HT-29 (cell line): Measurements from ENCODE around the gene OR4C13. TPM values are rescaled to one million over a fixed set of nuclear protein-coding genes. Genes with fewer than 3 reads are reported as not detected.
"Not testable (repeated sequence)": the region's sequence is repeated elsewhere in the genome, so short reads cannot be mapped to it uniquely, and the experiment has no call there.

Experiments used
- DNase-seq: peaks from one replicate; pipeline ENCODE4 v3.0.0-alpha.2; 2015; ENCODE audit warnings: low spot score
- total RNA-seq: library from RNA; depleted of rRNA; stranded (reverse); fragments of >200 nt; shearing (Covaris generic); gene quantifications from 2 replicates; pipeline ENCODE4 v1.2.3, GENCODE V29; 2014; rRNA removed

OR4C13 gene
- not detected in 2 replicates for total RNA-seq

- DNase-seq = no peak
Measured at GRCh38 chr11:49952091-49952490, at the start of gene OR4C13. Gene OR4C13, plus strand, starts transcription at chr11:49952391. Its CDS starts 32 bp downstream, at chr11:49952423.

- not testable (repeated sequence) for DNase-seq
Measured at GRCh38 chr11:49911516-49911915, 40.7 kb upstream of the OR4C13 start.

DNA sequence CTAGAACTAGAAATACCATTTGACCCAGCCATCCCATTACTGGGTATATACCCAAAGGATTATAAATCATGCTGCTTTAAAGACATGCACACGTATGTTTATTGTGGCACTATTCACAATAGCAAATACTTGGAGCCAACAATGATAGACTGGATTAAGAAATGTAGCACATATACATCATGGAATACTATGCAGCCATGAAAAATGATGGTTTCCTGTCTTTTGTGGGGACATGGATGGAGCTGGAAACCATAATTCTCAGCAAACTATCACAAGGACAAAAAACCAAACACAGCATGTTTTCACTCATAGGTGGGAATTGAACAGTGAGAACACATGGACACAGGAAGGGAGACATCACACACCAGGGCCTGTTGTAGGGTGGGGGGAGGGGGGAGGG lies 3.5 kb upstream of the OR4C13 start:
- not testable (repeated sequence) for DNase-seq

- not testable (repeated sequence) for DNase-seq
Measured at GRCh38 chr11:49973439-49973838, 21.2 kb downstream of the OR4C13 start.

- DNase-seq = not testable (repeated sequence)
Measured at GRCh38 chr11:49982435-49982834, 30.2 kb downstream of the OR4C13 start, which contains the start of gene OR4C12. Gene OR4C12, minus strand, starts transcription at chr11:49982535. Its CDS starts 34 bp downstream, at chr11:49982501.

DNA sequence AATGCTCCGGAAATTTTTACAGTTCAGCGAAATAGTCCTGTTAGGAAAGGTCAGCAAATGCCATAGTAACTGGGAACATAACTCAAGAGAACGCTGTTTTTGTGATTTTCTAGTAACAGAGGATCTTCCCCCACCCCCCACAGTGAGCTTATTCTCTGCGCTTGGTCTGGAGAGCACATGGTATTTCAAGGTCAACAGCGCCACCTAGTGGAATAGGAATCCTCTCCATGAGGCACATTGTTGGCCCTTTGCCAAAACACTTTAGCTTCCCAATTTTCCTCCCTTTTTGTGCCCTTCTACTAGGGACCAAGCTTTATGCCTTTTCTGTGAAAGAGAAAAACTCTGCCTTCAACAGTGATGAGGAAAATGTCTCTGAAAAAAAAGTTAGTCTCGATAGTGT lies 43.4 kb downstream of the OR4C13 start:
- peak; percentile 91 for DNase-seq

Other genes with a start within 250 kb of the OR4C13 start
- not detected in 2 replicates for gene OR4C12, start 30.1 kb downstream of the OR4C13 start, total RNA-seq
- gene OR4C45, start 80.5 kb downstream of the OR4C13 start, total RNA-seq = not detected in 2 replicates